Measurements from ENCODE around the gene GALR1.

DNA sequence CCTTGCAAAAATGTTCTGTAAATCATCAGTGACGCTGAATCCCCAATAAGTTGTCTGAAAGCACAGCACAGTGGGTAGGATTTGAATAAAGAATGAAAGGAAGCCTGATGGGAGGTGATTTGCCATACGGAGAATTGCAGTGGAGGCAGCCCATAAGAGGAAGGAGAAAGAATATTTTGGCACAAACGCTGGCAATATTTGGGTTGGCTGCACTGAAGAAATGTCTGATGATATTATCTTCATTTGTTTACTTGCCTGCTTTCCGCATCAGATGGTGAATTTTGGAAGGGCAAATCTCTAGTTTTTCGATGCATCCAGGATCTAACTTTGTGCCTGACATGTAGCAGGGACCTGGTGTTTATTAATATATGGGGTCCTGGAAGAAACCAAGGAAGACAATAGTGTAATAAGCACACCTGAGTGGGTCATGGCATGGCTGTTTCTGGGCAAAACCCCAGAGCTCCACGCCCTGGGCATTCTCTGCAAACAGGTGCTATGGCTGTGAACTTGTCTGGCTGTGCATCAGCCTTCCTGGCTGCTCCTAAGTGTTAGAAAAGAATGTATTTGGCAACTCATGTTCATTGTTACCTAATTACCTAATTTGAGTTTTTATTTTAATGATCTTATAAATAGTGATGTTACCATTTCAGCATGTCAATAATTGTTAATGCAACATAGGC lies 5.9 kb downstream of the GALR1 start:
- no peak for TF ChIP-seq POLR2A (IDR thresholded peaks at IDR 0.05)
- TF ChIP-seq, protein P1, sequence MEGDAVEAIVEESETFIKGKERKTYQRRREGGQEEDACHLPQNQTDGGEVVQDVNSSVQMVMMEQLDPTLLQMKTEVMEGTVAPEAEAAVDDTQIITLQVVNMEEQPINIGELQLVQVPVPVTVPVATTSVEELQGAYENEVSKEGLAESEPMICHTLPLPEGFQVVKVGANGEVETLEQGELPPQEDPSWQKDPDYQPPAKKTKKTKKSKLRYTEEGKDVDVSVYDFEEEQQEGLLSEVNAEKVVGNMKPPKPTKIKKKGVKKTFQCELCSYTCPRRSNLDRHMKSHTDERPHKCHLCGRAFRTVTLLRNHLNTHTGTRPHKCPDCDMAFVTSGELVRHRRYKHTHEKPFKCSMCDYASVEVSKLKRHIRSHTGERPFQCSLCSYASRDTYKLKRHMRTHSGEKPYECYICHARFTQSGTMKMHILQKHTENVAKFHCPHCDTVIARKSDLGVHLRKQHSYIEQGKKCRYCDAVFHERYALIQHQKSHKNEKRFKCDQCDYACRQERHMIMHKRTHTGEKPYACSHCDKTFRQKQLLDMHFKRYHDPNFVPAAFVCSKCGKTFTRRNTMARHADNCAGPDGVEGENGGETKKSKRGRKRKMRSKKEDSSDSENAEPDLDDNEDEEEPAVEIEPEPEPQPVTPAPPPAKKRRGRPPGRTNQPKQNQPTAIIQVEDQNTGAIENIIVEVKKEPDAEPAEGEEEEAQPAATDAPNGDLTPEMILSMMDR (IDR thresholded peaks at IDR 0.05) = no peak
